CD14-positive monocyte (primary cell): ENCODE measurements around the gene NUDCD3. TPM values are rescaled to one million over a fixed set of nuclear protein-coding genes. Genes with fewer than 3 reads are reported as not detected.

Source experiments
- DNase-seq, 3 donors: peaks; one replicate each; pipeline ENCODE4 v3.0.0-alpha.2; 2011 to 2022
- H2AFZ ChIP-seq: 2 replicates; pipeline ENCODE4 v1.6.0; 2012; ENCODE audit warnings: mild to moderate bottlenecking, low read depth, low read length, inconsistent platforms; ENCODE audit not compliant: insufficient read depth, poor library complexity, severe bottlenecking
- H3K27ac ChIP-seq, 2 donors: 1 replicate in 1 of 2; 2 replicates in 1 of 2; pipeline ENCODE4 v1.5.1; 2012 to 2013; ENCODE audit warnings: low read length in 2 of 2, control low read depth in 1 of 2, inconsistent platforms in 1 of 2, low read depth in 1 of 2, mild to moderate bottlenecking in 1 of 2
- H3K27me3 ChIP-seq, 2 donors: one replicate each; pipeline versions ENCODE4 v1.6.0 to v1.6.1; 2011 to 2013; ENCODE audit warnings: low read length in 2 of 2; ENCODE audit not compliant: control insufficient read depth in 2 of 2, insufficient read depth in 2 of 2
- H3K36me3 ChIP-seq, 2 donors: replicated peaks in 1 of 2; 1 replicate in 1 of 2; 2 replicates in 1 of 2; pipeline versions ENCODE4 v1.5.1 to v1.6.1; 2012 to 2013; ENCODE audit warnings: low read length in 2 of 2, control low read depth in 1 of 2, inconsistent platforms in 1 of 2, mild to moderate bottlenecking in 1 of 2; ENCODE audit not compliant: insufficient read depth in 2 of 2, control insufficient read depth in 1 of 2
- H3K4me1 ChIP-seq, 2 donors: 1 replicate in 1 of 2; 2 replicates in 1 of 2; pipeline versions ENCODE4 v1.5.1 to v1.6.1; 2012 to 2013; ENCODE audit warnings: low read length in 2 of 2, control low read depth in 1 of 2, inconsistent platforms in 1 of 2, mild to moderate bottlenecking in 1 of 2, moderate library complexity in 1 of 2; ENCODE audit not compliant: insufficient read depth in 2 of 2, control insufficient read depth in 1 of 2
- H3K4me2 ChIP-seq: replicated peaks from 2 replicates; pipeline ENCODE3; 2012; ENCODE audit warnings: low read length, moderate library complexity, mild to moderate bottlenecking; ENCODE audit not compliant: poor library complexity, severe bottlenecking; ENCODE audit errors: extremely low read depth
- H3K4me3 ChIP-seq, 3 experiments: fragments of 200-600 bp in 1 of 3; sonication (generic) in 1 of 3; replicated peaks in 1 of 3; 1 replicate in 2 of 3; 2 replicates in 1 of 3; pipeline ENCODE4 v1.5.1; 2011 to 2013; ENCODE audit warnings: low read length in 3 of 3, mild to moderate bottlenecking in 3 of 3, control low read depth in 2 of 3, low read depth in 2 of 3, inconsistent platforms in 1 of 3, moderate library complexity in 1 of 3
- H3K79me2 ChIP-seq: 2 replicates; pipeline ENCODE4 v1.6.0; 2012; ENCODE audit warnings: mild to moderate bottlenecking, control low read depth, inconsistent platforms, low read length, moderate library complexity; ENCODE audit not compliant: insufficient read depth
- H3K9ac ChIP-seq: 2 replicates; pipeline ENCODE4 v1.6.0; 2017; ENCODE audit warnings: low read length, mild to moderate bottlenecking; ENCODE audit not compliant: insufficient read depth, poor library complexity, severe bottlenecking
- H3K9me3 ChIP-seq, 2 donors: replicated peaks in 1 of 2; 1 replicate in 1 of 2; 2 replicates in 1 of 2; pipeline versions ENCODE4 v1.5.1 to v1.6.1; 2012 to 2013; ENCODE audit warnings: low read length in 2 of 2, control low read depth in 1 of 2; ENCODE audit not compliant: control insufficient read depth in 1 of 2, insufficient read depth in 1 of 2
- H4K20me1 ChIP-seq: 2 replicates; pipeline ENCODE4 v1.6.0; 2012; ENCODE audit warnings: mild to moderate bottlenecking, low read length, control low read depth, moderate library complexity; ENCODE audit not compliant: insufficient read depth
- H3K27ac Mint-ChIP-seq, 7 donors: one replicate each; pipeline ENCODE4 v1.8.0; 2020; ENCODE audit warnings: mild to moderate bottlenecking in 7 of 7, mixed read lengths in 7 of 7, moderate library complexity in 6 of 7, inconsistent platforms in 2 of 7
- H3K27me3 Mint-ChIP-seq, 3 donors: one replicate each; pipeline ENCODE4 v1.8.0; 2021 to 2022; ENCODE audit warnings: low read depth in 3 of 3, mild to moderate bottlenecking in 3 of 3, mixed read lengths in 3 of 3, moderate library complexity in 3 of 3, inconsistent platforms in 1 of 3
- H3K36me3 Mint-ChIP-seq, 2 donors: one replicate each; pipeline ENCODE4 v1.8.0; 2020; ENCODE audit warnings: mixed read lengths in 2 of 2, inconsistent platforms in 1 of 2, mild to moderate bottlenecking in 1 of 2
- H3K4me1 Mint-ChIP-seq: one replicate; pipeline ENCODE4 v1.8.0; 2020; ENCODE audit warnings: mild to moderate bottlenecking, mixed read lengths
- H3K4me3 Mint-ChIP-seq, 2 donors: one replicate each; pipeline ENCODE4 v1.8.0; 2020; ENCODE audit warnings: mild to moderate bottlenecking in 2 of 2, mixed read lengths in 2 of 2, moderate library complexity in 1 of 2
- H3K9me3 Mint-ChIP-seq, 7 donors: one replicate each; pipeline ENCODE4 v1.8.0; 2020 to 2022; ENCODE audit warnings: mixed read lengths in 7 of 7, mild to moderate bottlenecking in 6 of 7, moderate library complexity in 6 of 7, inconsistent platforms in 2 of 7
- WGBS: methylation state at CpG from one replicate; pipeline ENCODE4 v1.1.5; 2013; ENCODE audit warnings: missing lambda C conversion rate; ENCODE audit not compliant: insufficient coverage; 5-methylcytosine and 5-hydroxymethylcytosine counted together
- intact Hi-C, 2 donors: fragments of 100-400 bp; cut with micrococcal nuclease; formaldehyde crosslinking; loops; one replicate each; pipeline versions ENCODE4 v1.15.0 to v1.15.1; 2023
- polyA plus RNA-seq, 3 donors: library from polyadenylated mRNA; depleted of rRNA in 1 of 3; unstranded in 2 of 3; stranded (reverse) in 1 of 3; fragments of 300-500 nt in 2 of 3; fragments of >200 nt in 1 of 3; fragmentation: Illumina TruSeq in 2 of 3; gene quantifications; 1 replicate in 2 of 3; 2 replicates in 1 of 3; pipeline ENCODE4 v1.2.3, GENCODE V29; 2012 to 2021
- TF ChIP-seq, protein P1 (sequence below): fragments of 200-600 bp; IDR thresholded peaks from one replicate; pipeline ENCODE4 v1.8.0; 2022; ENCODE audit warnings: antibody characterized with exemption, mild to moderate bottlenecking

Gene NUDCD3
- polyA plus RNA-seq, 3 donors = 13.6 to 26.5 (median 21.6) TPM

DNA sequence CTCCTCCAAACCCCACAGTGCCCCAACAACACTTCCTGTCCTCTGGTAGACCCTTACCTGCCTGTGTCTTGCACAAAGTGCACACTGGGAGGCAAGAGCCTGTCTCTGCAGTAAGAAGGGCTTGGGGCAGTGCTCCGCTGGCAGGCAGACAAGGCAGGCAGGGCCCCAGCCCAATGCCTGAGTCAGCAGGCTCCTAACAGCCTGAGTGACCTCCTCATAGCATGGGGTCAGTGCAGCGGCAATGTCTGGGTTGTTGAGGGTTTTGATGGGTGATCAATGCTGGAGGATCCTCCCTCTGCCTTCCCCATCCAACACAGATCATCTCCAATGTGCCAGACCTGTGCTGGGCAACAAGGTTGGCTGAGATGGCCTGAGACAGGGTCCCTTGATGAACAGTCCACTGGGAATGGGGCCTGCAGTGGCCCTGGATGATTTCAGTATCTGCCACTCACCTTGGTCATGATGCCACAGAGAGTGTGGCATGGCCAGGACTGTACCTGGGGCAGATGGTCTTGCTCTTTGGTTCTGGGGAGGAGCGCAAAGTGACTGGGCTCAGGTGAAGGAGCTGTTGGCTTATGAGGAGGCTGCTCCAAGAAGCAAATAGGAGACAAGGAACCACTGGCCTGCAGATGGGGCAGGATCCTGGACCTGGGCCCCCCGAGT, 109.5 kb downstream of the NUDCD3 start:
- Histone ChIP-seq H3K4me2 (no peak overlapping the region), H3K36me3 (peaks cover 17 to 37% of the 10 kb centered on the region in 2 donors)
- no peak overlapping the region for H3K4me3 Mint-ChIP-seq

DNA sequence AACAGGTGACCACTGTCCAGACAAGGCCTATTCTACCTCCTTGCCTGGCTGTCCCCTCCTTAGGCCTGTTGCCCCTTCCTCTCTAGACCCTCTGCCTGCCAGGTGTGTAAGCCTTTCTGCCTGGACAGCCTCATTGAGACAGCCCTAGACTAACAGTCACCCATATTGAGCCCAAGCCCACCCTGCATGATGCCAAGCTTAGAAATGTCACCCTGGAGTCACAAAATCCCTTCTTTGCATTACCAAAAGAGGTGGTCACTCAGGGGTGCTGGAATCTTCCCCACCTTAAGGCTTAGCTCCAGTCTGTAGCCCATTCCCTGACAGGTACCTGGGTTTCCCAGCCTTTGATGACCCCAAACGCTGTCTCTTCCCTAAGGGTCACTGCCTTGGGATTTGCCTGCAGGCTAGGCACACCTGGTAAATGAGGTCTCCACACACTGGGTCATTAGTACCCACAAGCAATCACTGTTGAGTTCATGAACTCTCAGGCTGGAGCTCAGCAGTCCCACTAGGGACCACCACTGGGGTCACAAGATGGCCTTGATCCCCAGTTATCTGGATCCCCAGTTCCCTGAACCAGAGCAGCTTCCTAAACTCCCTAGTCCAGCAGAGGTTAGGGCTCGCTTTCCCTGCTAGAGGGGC, 110.1 kb downstream of the NUDCD3 start:
- H2AFZ ChIP-seq = no peak overlapping the region
- TF ChIP-seq, protein P1, sequence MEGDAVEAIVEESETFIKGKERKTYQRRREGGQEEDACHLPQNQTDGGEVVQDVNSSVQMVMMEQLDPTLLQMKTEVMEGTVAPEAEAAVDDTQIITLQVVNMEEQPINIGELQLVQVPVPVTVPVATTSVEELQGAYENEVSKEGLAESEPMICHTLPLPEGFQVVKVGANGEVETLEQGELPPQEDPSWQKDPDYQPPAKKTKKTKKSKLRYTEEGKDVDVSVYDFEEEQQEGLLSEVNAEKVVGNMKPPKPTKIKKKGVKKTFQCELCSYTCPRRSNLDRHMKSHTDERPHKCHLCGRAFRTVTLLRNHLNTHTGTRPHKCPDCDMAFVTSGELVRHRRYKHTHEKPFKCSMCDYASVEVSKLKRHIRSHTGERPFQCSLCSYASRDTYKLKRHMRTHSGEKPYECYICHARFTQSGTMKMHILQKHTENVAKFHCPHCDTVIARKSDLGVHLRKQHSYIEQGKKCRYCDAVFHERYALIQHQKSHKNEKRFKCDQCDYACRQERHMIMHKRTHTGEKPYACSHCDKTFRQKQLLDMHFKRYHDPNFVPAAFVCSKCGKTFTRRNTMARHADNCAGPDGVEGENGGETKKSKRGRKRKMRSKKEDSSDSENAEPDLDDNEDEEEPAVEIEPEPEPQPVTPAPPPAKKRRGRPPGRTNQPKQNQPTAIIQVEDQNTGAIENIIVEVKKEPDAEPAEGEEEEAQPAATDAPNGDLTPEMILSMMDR = no peak
- H3K27ac ChIP-seq = no peak overlapping the region
- peaks cover 32 to 34% of the 10 kb centered on the region in 2 donors for H3K36me3 Mint-ChIP-seq
- H3K27ac Mint-ChIP-seq = peak overlapping the region in 1 of 7 donors; percentile 60
- no peaks in the 10 kb centered on the region for H3K9me3 Mint-ChIP-seq
- no peaks in the 10 kb centered on the region for H4K20me1 ChIP-seq
- peaks cover 0 to 11% (median 4%) of the 10 kb centered on the region in 3 donors for H3K27me3 Mint-ChIP-seq
- no peak overlapping the region for H3K4me3 Mint-ChIP-seq
- H3K36me3 ChIP-seq = peaks cover 10 to 30% of the 10 kb centered on the region in 2 donors
- intact Hi-C loops = no loop called here
- no peak overlapping the region for H3K9ac ChIP-seq
- no peaks in the 10 kb centered on the region for H3K27me3 ChIP-seq
- H3K9me3 ChIP-seq = no peaks in the 10 kb centered on the region
- no peaks in the 10 kb centered on the region for H3K79me2 ChIP-seq
- H3K4me2 ChIP-seq = no peak overlapping the region
- WGBS = 97% methylated on average over 2 of the region's 2 CpGs
- peaks cover 9 to 13% of the 10 kb centered on the region in 2 donors for H3K4me1 ChIP-seq
- peaks cover 19% of the 10 kb centered on the region for H3K4me1 Mint-ChIP-seq
- no peak overlapping the region for H3K4me3 ChIP-seq
- DNase-seq = no peak

More for the DNA sequence above, 109.5 kb downstream of the NUDCD3 start:
- Histone ChIP-seq H3K9ac (no peak overlapping the region), H3K4me3 (no peak overlapping the region), H3K4me1 (peaks cover 9 to 13% of the 10 kb centered on the region in 2 donors), H3K27me3 (no peaks in the 10 kb centered on the region), H2AFZ (no peak overlapping the region), H3K27ac (no peak overlapping the region), H3K79me2 (no peaks in the 10 kb centered on the region), H4K20me1 (no peaks in the 10 kb centered on the region), H3K9me3 (no peaks in the 10 kb centered on the region)
- TF ChIP-seq, protein P1 = no peak
- peaks cover 38 to 41% of the 10 kb centered on the region in 2 donors for H3K36me3 Mint-ChIP-seq
- H3K4me1 Mint-ChIP-seq = peaks cover 19% of the 10 kb centered on the region
- no peaks in the 10 kb centered on the region for H3K9me3 Mint-ChIP-seq
- WGBS = 94% methylated on average over 3 of the region's 4 CpGs
- no peak overlapping the region for H3K27ac Mint-ChIP-seq
- peaks cover 0 to 7% (median 4%) of the 10 kb centered on the region in 3 donors for H3K27me3 Mint-ChIP-seq
- intact Hi-C loops = no loop called here
- DNase-seq = no peak
